ENCODE data around the gene MYO7A.

DNA sequence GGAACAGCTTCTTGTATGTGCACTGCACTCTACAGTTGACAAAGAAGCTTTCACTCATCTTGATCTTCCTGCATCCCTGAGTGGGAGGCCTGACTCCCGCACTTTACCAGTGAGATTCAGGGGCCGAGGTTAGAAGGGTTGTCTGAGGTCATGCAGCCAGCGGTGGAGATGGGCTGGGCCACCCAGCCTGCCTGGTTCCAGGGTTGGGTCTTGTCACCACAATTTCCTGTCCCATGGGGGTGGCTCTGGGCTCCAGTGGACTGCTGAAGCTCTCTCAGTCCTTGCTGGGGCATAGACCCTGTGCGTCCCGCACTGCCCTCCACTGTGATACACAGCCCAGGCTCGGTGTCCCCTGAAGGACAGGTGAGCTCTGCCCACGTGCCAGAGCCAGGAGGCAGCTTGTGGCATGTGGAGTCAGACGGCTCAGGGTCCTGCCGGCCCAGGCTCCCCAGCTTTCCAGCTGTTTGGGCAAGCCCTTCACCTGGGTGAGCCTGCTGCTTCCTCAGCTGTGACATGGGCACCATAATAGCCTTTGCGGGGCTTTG is 6.9 kb upstream of the MYO7A start:
- TF ChIP-seq CTCF (IDR thresholded peaks at IDR 0.05; ENCODE audit: low read depth, low read length, poor library complexity, severe bottlenecking) (no peak), EZH2phosphoT487 (IDR thresholded peaks at IDR 0.05; ENCODE audit: borderline replicate concordance, low read length) (no peak)
